Measurements from ENCODE around the gene CXCL14. TPM values are rescaled to one million over a fixed set of nuclear protein-coding genes. Genes with fewer than 3 reads are reported as not detected.

Gene CXCL14
- total RNA-seq, 1 donor from 2014 or later, result 0.49 TPM

GRCh38 chr5:135596788-135597187 is 18.0 kb upstream of the CXCL14 start:
- H3K4me3 ChIP-seq, result no peak overlapping the region
- H3K27ac ChIP-seq (replicated peaks), result no peak overlapping the region
- TF ChIP-seq CTCF (IDR thresholded peaks at IDR 0.05; ENCODE audit: borderline replicate concordance), result no peak
- no peaks in the 10 kb centered on the region for H3K9me3 ChIP-seq (replicated peaks)
- H3K27me3 ChIP-seq (ENCODE audit: low read depth), result peaks cover 52% of the 10 kb centered on the region
- intact Hi-C loops (cut with micrococcal nuclease), result no loop called here
- no peak for DNase-seq
- H3K36me3 ChIP-seq, result no peaks in the 10 kb centered on the region
- no peaks in the 10 kb centered on the region for H3K4me1 ChIP-seq

GRCh38 chr5:135596157-135596763 is 17.5 kb upstream of the CXCL14 start:
- Histone ChIP-seq H3K4me3 (no peak overlapping the region), H3K36me3 (no peaks in the 10 kb centered on the region), H3K27ac (replicated peaks) (no peak overlapping the region), H3K4me1 (no peaks in the 10 kb centered on the region), H3K27me3 (ENCODE audit: low read depth) (peaks cover 57% of the 10 kb centered on the region), H3K9me3 (replicated peaks) (no peaks in the 10 kb centered on the region)
- intact Hi-C loops (cut with micrococcal nuclease), result no loop called here
- TF ChIP-seq CTCF (IDR thresholded peaks at IDR 0.05; ENCODE audit: borderline replicate concordance), result no peak
- DNase-seq, result no peak

GRCh38 chr5:135594416-135594960 is 15.7 kb upstream of the CXCL14 start:
- DNase-seq, result no peak
- H3K27ac ChIP-seq (replicated peaks), result no peak overlapping the region
- no peaks in the 10 kb centered on the region for H3K36me3 ChIP-seq
- no peak for TF ChIP-seq CTCF (IDR thresholded peaks at IDR 0.05; ENCODE audit: borderline replicate concordance)
- H3K4me3 ChIP-seq, result no peak overlapping the region
- no peaks in the 10 kb centered on the region for H3K9me3 ChIP-seq (replicated peaks)
- intact Hi-C loops (cut with micrococcal nuclease), result no loop called here
- peaks cover 71% of the 10 kb centered on the region for H3K27me3 ChIP-seq (ENCODE audit: low read depth)
- H3K4me1 ChIP-seq, result no peaks in the 10 kb centered on the region

- peaks cover 65% of the 10 kb centered on the region for H3K27me3 ChIP-seq (ENCODE audit: low read depth)
- no peaks in the 10 kb centered on the region for H3K36me3 ChIP-seq
- no peaks in the 10 kb centered on the region for H3K9me3 ChIP-seq (replicated peaks)
- H3K27ac ChIP-seq (replicated peaks), result no peak overlapping the region
- H3K4me1 ChIP-seq, result no peaks in the 10 kb centered on the region
- intact Hi-C loops (cut with micrococcal nuclease), result no loop called here
- H3K4me3 ChIP-seq, result no peak overlapping the region
- TF ChIP-seq CTCF (IDR thresholded peaks at IDR 0.05; ENCODE audit: borderline replicate concordance), result no peak
- no peak for DNase-seq
Observed at GRCh38 chr5:135593886-135594285, 15.1 kb upstream of the CXCL14 start.

GRCh38 chr5:135593141-135593540 is 14.3 kb upstream of the CXCL14 start:
- TF ChIP-seq CTCF (IDR thresholded peaks at IDR 0.05; ENCODE audit: borderline replicate concordance), result no peak
- intact Hi-C loops (cut with micrococcal nuclease), result no loop called here
- Histone ChIP-seq H3K27me3 (ENCODE audit: low read depth) (peaks cover 57% of the 10 kb centered on the region), H3K9me3 (replicated peaks) (no peaks in the 10 kb centered on the region), H3K4me1 (no peaks in the 10 kb centered on the region), H3K36me3 (no peaks in the 10 kb centered on the region), H3K4me3 (no peak overlapping the region), H3K27ac (replicated peaks) (no peak overlapping the region)
- no peak for DNase-seq
